Kidney (tissue), 14 donors: ENCODE measurements around the gene PHTF2. TPM values are rescaled to one million over a fixed set of nuclear protein-coding genes. Genes with fewer than 3 reads are reported as not detected.

Experiments used
- DNase-seq, 5 donors: peaks; one replicate each; pipeline ENCODE4 v3.0.0-alpha.2; 2013 to 2020
- FAIRE-seq: peaks from 2 replicates; lab custom pipeline; 2012; peaks lifted over from hg19 to GRCh38; lab: Jason Lieb, UNC
- H3K27ac ChIP-seq, 2 donors: one replicate each; pipeline ENCODE4 v1.7.0; 2013; ENCODE audit warnings: low read depth in 2 of 2, low read length in 2 of 2, inconsistent platforms in 1 of 2
- H3K27me3 ChIP-seq: one replicate; pipeline ENCODE4 v1.7.1; 2013; ENCODE audit warnings: low read length, inconsistent platforms; ENCODE audit not compliant: control insufficient read depth, insufficient read depth
- H3K36me3 ChIP-seq, 3 donors: one replicate each; pipeline versions ENCODE4 v1.7.0 to v1.7.1; 2013; ENCODE audit warnings: low read length in 3 of 3, control low read depth in 1 of 3, inconsistent platforms in 1 of 3; ENCODE audit not compliant: insufficient read depth in 3 of 3, control insufficient read depth in 2 of 3
- H3K4me1 ChIP-seq, 3 donors: one replicate each; pipeline versions ENCODE4 v1.7.0 to v1.7.1; 2013; ENCODE audit warnings: low read length in 3 of 3, inconsistent platforms in 1 of 3, low read depth in 1 of 3; ENCODE audit not compliant: control insufficient read depth in 2 of 3, insufficient read depth in 2 of 3
- H3K4me3 ChIP-seq, 3 donors: one replicate each; pipeline versions ENCODE4 v1.7.0 to v1.8.1; 2013; ENCODE audit warnings: low read length in 3 of 3, control low read depth in 1 of 3, inconsistent platforms in 1 of 3
- H3K9ac ChIP-seq, 3 donors: one replicate each; pipeline versions ENCODE4 v1.7.0 to v1.7.1; 2013; ENCODE audit warnings: low read length in 3 of 3, control low read depth in 1 of 3, inconsistent platforms in 1 of 3
- H3K9me3 ChIP-seq, 3 donors: one replicate each; pipeline versions ENCODE4 v1.7.0 to v1.7.1; 2013; ENCODE audit warnings: low read length in 3 of 3, control low read depth in 1 of 3, inconsistent platforms in 1 of 3; ENCODE audit not compliant: control insufficient read depth in 2 of 3, insufficient read depth in 1 of 3
- CTCF ChIP-seq: IDR thresholded peaks from 3 replicates; pipeline ENCODE4 v1.5.1; 2012; ENCODE audit warnings: mild to moderate bottlenecking, moderate library complexity, borderline replicate concordance; ENCODE audit not compliant: insufficient read depth; ENCODE audit errors: extremely low read depth
- intact Hi-C: fragments of 100-400 bp; cut with DNase I; formaldehyde crosslinking; loops from one replicate; pipeline ENCODE4 v1.11.1; 2022
- polyA plus RNA-seq: library from polyadenylated mRNA; stranded (reverse); fragments of 350-450 nt; fragmentation: Illumina TruSeq; extraction: RNeasy Lipid Tissue Mini Kit (QIAGEN cat#74804); gene quantifications from one replicate; pipeline ENCODE4 v1.2.3, GENCODE V29; 2014; ENCODE audit warnings: low read depth, low replicate concordance; ENCODE audit not compliant: insufficient read depth
- total RNA-seq: library from RNA; stranded (reverse); fragmentation: NEBNext Ultra II Directional; extraction: Animal tissue kit (Norgen Biotek cat#: 25700); gene quantifications from one replicate; pipeline ENCODE4 v1.2.1, GENCODE V29; 2021
- donor health status: control.
- donor health status: control.
- donor health status: control.
- donor health status: control.
- donor health status: control.
- donor health status: DM: yes; HTN: yes; CAD: no.
- donor health status: Normal renal cell carcinoma (clear cell type).

The PHTF2 gene
- total and polyA plus RNA-seq, 2 donors from 2014 or later, result 6.0 to 13.8 TPM

- Histone ChIP-seq H3K36me3 (peaks cover 0 to 3% (median 0%) of the 10 kb centered on the region in 3 donors), H3K4me3 (no peak overlapping the region), H3K27me3 (no peaks in the 10 kb centered on the region), H3K4me1 (peaks cover 0 to 10% (median 3%) of the 10 kb centered on the region in 3 donors), H3K9ac (no peak overlapping the region), H3K9me3 (no peaks in the 10 kb centered on the region), H3K27ac (no peak overlapping the region)
- TF ChIP-seq CTCF, result no peak
- FAIRE-seq (no peak), DNase-seq (no peak)
- intact Hi-C loops, result no loop called here
Measured at GRCh38 chr7:77770316-77770715, 28.3 kb upstream of the PHTF2 start.

- no peak overlapping the region for H3K27ac ChIP-seq
- H3K9me3 ChIP-seq, result peaks cover 0 to 2% (median 0%) of the 10 kb centered on the region in 3 donors
- H3K9ac ChIP-seq, result no peak overlapping the region
- DNase-seq, result no peak
- intact Hi-C loops, result no loop called here
- FAIRE-seq, result no peak
- H3K36me3 ChIP-seq, result peaks cover 3 to 9% (median 3%) of the 10 kb centered on the region in 3 donors
- H3K27me3 ChIP-seq, result no peaks in the 10 kb centered on the region
- no peak overlapping the region for H3K4me3 ChIP-seq
- no peaks in the 10 kb centered on the region for H3K4me1 ChIP-seq
- no peak for TF ChIP-seq CTCF
Measured at GRCh38 chr7:77771901-77772300, 26.7 kb upstream of the PHTF2 start.

- DNase-seq (no peak), FAIRE-seq (no peak)
- Histone ChIP-seq H3K4me1 (no peaks in the 10 kb centered on the region), H3K27ac (no peak overlapping the region), H3K4me3 (no peak overlapping the region), H3K9ac (no peak overlapping the region), H3K27me3 (no peaks in the 10 kb centered on the region), H3K9me3 (peaks cover 0 to 2% (median 0%) of the 10 kb centered on the region in 3 donors), H3K36me3 (peaks cover 5 to 16% (median 6%) of the 10 kb centered on the region in 3 donors)
- no peak for TF ChIP-seq CTCF
- intact Hi-C loops, result no loop called here
Measured at GRCh38 chr7:77778535-77778934, 20.0 kb upstream of the PHTF2 start.

GRCh38 chr7:77782383-77782782 lies 16.2 kb upstream of the PHTF2 start:
- FAIRE-seq, result no peak
- peaks cover 3 to 7% (median 5%) of the 10 kb centered on the region in 3 donors for H3K36me3 ChIP-seq
- DNase-seq, result no peak
- no peaks in the 10 kb centered on the region for H3K4me1 ChIP-seq
- TF ChIP-seq CTCF, result no peak
- intact Hi-C loops, result no loop called here
- no peaks in the 10 kb centered on the region for H3K27me3 ChIP-seq
- H3K4me3 ChIP-seq, result no peak overlapping the region
- H3K27ac ChIP-seq, result no peak overlapping the region
- no peaks in the 10 kb centered on the region for H3K9me3 ChIP-seq
- H3K9ac ChIP-seq, result no peak overlapping the region
